ENCODE data around the gene NT5DC3. TPM values are rescaled to one million over a fixed set of nuclear protein-coding genes. Genes with fewer than 3 reads are reported as not detected.
A peak's percentile ranks its signal among the peaks of the same experiment; 100 is the strongest.

Gene NT5DC3
- total RNA-seq, 2 donors from 2014 or later: 2.3 to 2.4 TPM

DNA sequence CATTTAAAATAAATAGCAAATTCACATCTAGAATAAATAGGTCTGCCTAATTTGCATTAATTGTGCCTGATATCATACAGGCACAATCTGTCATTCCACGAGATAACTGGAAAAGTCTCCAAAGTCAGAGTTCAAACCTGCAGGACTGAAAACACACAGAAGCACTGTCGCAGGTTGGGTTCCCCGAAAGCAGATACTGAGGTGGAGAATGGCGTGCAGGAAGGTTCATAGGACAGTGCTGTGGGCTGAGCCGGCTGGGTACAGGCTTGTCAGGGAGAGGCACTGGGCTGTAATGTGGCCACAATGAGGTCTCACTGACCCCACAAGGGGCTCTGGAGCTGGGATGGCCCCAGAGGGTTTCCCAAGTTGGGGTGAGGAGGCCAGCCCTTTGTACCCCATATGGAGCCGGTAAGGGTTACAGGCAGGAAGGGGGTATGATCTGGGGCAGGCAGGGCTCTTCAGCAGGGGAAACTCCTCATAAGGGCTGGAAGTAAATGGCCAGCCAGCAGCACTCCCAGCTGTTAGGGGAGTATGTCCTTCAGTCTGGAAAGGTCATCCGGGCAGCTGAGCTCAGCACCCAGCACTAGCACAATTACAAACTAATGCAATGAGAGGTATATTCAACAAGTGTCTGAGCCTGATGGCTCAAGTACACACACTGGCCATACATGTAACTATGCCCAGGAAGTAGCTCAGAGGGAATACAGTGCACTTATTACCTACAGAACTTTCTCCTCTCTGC is 68.5 kb downstream of the NT5DC3 start:
- Histone ChIP-seq H3K27me3 (no peaks in the 10 kb centered on the region), H3K36me3 (peaks cover 12% of the 10 kb centered on the region), H3K4me1 (peaks cover 0 to 16% of the 10 kb centered on the region in 2 donors), H3K27ac (no peak overlapping the region), H3K9me3 (no peaks in the 10 kb centered on the region), H3K4me3 (no peak overlapping the region)
- no peak for DNase-seq (ENCODE audit: low spot score)
- TF ChIP-seq, protein P1, sequence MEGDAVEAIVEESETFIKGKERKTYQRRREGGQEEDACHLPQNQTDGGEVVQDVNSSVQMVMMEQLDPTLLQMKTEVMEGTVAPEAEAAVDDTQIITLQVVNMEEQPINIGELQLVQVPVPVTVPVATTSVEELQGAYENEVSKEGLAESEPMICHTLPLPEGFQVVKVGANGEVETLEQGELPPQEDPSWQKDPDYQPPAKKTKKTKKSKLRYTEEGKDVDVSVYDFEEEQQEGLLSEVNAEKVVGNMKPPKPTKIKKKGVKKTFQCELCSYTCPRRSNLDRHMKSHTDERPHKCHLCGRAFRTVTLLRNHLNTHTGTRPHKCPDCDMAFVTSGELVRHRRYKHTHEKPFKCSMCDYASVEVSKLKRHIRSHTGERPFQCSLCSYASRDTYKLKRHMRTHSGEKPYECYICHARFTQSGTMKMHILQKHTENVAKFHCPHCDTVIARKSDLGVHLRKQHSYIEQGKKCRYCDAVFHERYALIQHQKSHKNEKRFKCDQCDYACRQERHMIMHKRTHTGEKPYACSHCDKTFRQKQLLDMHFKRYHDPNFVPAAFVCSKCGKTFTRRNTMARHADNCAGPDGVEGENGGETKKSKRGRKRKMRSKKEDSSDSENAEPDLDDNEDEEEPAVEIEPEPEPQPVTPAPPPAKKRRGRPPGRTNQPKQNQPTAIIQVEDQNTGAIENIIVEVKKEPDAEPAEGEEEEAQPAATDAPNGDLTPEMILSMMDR (IDR thresholded peaks at IDR 0.05): no peak

DNA sequence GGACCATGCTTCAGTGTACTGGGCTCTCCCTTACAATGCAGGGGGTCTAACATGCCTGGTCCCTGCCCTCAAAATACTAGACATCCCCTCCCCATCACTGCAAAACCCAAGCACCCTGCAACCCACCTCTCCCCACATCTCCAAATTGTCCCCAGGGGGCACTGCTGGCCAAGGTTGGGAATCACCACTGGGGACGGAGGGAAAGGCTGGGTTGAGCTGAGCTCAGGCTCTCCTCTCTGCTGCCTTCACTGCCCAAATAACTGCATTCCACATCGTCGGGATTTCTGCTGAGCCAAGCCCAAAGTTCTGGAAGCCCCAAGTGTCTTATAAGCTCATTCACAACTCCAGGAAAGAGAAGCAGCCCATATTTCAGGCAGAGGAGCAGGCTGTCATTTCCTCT is 69.6 kb downstream of the NT5DC3 start:
- no peak for DNase-seq (ENCODE audit: low spot score)
- Histone ChIP-seq H3K36me3 (peaks cover 1% of the 10 kb centered on the region), H3K4me3 (no peak overlapping the region), H3K27ac (no peak overlapping the region), H3K9me3 (no peaks in the 10 kb centered on the region), H3K4me1 (peaks cover 0 to 16% of the 10 kb centered on the region in 2 donors), H3K27me3 (no peaks in the 10 kb centered on the region)
- TF ChIP-seq, protein P1 (IDR thresholded peaks at IDR 0.05): peak in 1 of 2 donors; percentile 56

DNA sequence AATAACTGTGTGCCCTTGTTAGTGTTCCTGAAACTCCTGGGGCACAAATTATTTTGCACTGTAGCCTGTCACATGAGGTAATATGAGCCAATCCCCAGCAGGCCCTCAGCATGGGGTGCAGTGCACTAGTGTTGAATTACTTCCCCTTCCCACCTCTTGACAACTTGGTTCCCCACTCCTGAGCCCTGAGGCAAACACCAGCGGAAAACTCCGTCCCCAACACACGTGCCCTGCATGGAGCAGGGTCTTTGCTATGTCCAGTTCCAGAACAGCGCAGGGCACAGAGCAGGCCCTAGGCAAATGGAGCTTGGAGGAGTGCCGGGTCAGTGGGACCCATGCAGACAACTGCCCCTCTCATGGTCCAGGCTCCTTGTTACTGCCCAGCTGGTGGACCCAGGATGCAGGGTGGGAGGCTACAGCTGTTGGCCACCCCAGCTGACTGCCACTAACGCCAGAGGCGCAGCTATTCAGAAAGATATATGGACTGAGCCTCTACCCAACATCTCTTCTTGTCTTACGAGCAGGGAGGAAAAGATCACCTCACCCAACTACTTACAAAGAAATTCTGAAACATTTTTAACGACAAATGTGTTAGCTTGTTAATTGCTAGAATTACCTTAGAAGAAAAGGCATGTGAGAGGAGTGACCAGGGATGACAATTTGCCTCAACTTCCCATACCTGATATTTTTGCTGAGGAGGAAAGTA is 71.6 kb downstream of the NT5DC3 start:
- H3K4me3 ChIP-seq: no peak overlapping the region
- no peaks in the 10 kb centered on the region for H3K27me3 ChIP-seq
- no peaks in the 10 kb centered on the region for H3K36me3 ChIP-seq
- TF ChIP-seq, protein P1 (IDR thresholded peaks at IDR 0.05): no peak
- no peak for DNase-seq (ENCODE audit: low spot score)
- H3K4me1 ChIP-seq: peaks cover 0 to 16% of the 10 kb centered on the region in 2 donors
- H3K9me3 ChIP-seq: no peaks in the 10 kb centered on the region
- no peak overlapping the region for H3K27ac ChIP-seq

DNA sequence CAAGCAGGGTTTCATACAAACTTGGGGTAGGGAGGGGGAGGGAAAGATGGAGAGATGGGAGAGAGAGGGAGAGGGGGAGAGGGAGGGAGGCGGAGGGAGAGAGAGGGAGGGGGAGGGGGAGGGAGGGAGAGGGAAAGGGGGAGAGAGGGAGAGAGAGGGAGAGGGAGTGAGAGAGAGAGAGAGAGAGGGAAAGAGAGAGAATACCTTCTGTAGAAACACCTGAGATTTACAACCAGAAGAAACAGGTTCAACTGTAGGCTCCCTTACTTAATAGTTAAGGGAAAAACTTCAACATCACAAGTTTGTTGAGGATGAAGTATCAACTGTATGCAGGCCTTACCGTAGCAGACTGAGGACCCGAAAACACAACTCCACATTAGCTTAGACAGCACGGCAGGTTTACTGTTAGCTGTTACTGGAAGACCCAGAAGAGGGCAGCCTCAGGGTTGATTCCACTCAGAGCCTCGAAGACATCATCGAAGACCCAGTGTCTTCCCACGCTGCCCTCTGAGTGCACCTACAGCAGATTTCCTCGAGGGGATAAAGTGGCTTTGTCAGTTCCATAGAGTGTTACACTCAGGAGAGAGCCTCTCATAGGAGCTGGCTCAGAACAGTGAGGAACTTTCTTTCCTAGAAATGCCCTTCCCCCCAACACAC is 72.4 kb downstream of the NT5DC3 start:
- TF ChIP-seq, protein P1 (IDR thresholded peaks at IDR 0.05): no peak
- DNase-seq (ENCODE audit: low spot score): no peak
- no peaks in the 10 kb centered on the region for H3K9me3 ChIP-seq
- no peaks in the 10 kb centered on the region for H3K36me3 ChIP-seq
- H3K27me3 ChIP-seq: no peaks in the 10 kb centered on the region
- H3K4me3 ChIP-seq: no peak overlapping the region
- H3K27ac ChIP-seq: no peak overlapping the region
- peaks cover 0 to 11% of the 10 kb centered on the region in 2 donors for H3K4me1 ChIP-seq

DNA sequence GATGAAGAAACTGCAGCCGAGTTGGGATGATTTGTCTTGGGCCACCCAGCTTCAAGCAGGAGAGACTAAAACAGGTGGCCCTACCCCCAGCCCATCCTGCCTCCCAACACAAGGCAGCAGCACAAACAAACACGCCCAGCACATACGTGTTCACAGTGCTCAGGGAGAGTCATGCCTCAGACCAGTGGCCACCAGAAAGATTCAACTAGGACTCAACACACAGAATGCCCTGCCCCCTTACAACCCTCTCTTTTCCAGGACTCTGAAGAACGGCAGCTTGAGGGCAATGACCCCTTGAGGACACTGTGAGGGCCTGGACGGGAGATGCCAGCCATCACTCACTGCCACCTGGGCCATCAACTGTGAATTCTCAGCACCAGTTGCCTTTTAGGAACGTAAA is 75.0 kb downstream of the NT5DC3 start:
- Histone ChIP-seq H3K9me3 (no peaks in the 10 kb centered on the region), H3K36me3 (no peaks in the 10 kb centered on the region), H3K4me3 (no peak overlapping the region), H3K27me3 (no peaks in the 10 kb centered on the region), H3K4me1 (no peaks in the 10 kb centered on the region), H3K27ac (no peak overlapping the region)
- DNase-seq (ENCODE audit: low spot score): no peak
- TF ChIP-seq, protein P1 (IDR thresholded peaks at IDR 0.05): no peak

Measured in right atrium auricular region (tissue), 2 donors.